Measurements from ENCODE around the gene CRTAC1. TPM values are rescaled to one million over a fixed set of nuclear protein-coding genes. Genes with fewer than 3 reads are reported as not detected.

Gene CRTAC1
- polyA plus RNA-seq, 1 of the 3 experiments (the other 2 are of a cell fraction): 0.05 TPM

DNA sequence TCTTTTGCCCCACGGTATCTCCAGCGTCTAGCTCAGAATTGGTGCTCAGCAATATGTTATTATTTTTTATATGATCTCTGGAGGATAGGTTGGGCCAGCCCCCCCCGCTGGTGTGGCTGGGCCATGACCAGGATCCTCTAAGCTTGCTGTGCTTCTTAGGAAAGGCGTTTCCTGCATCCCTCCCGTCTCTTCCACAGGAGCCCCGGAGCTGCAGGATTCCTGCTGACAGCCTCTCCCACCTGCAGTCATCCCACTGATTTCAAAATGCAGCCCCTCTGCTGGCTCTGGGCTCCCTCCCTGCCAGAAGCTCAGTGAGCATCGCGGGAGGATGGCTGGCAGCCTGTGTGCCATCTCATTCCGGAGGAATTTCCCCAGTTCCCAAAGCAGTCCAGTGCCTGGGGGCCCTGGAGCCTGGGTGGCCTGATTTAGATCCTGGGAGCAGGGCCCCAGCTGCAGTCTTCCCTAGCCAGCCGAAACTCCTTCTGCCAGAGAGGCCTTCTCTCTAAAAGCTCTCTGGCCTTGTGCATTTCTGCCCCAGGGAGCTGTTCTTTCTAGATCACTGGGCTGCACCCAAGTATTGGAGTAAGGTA, 202.6 kb downstream of the CRTAC1 start:
- no peak overlapping the region for H3K4me3 ChIP-seq (ENCODE audit: low read depth in 2 of 2, low read length in 1 of 2)
- no peaks in the 10 kb centered on the region; the same call in 1 of the 2 replicates for H3K27me3 ChIP-seq (ENCODE audit: insufficient read depth)
- H3K79me2 ChIP-seq (ENCODE audit: insufficient read depth): no peaks in the 10 kb centered on the region
- no peaks in the 10 kb centered on the region for H3K9me2 ChIP-seq
- no peak overlapping the region for H3K9ac ChIP-seq
- no peak for TF ChIP-seq ZBTB33 (IDR thresholded peaks at IDR 0.05; ENCODE audit: borderline replicate concordance, low read depth)
- 0 out of 2 replicates have a peak, but pooled peaks have one; percentile 8 for TF ChIP-seq FOSL2 (IDR thresholded peaks at IDR 0.05; ENCODE audit: borderline replicate concordance, low read depth)
- no peak for TF ChIP-seq RCOR1 (IDR thresholded peaks at IDR 0.05; ENCODE audit: low read length)
- TF ChIP-seq EP300 (IDR thresholded peaks at IDR 0.05; ENCODE audit: borderline replicate concordance in 1 of 2, low read depth in 1 of 2, low read length in 1 of 2): no peak
- TF ChIP-seq NRF1 (IDR thresholded peaks at IDR 0.05; ENCODE audit: low read depth, low read length): no peak
- TF ChIP-seq CHD2 (IDR thresholded peaks at IDR 0.05; ENCODE audit: low read length, partially characterized antibody): no peak
- no peak overlapping the region for H3K27ac ChIP-seq (ENCODE audit: low read depth in 2 of 2, low read length in 1 of 2)
- CTCF ChIA-PET: interaction anchor here (0.6 to 8.0 kb wide), 6 partner anchors 22 to 216 kb away, joined by 3 to 50 read pairs (median 4); partner anchors contain the start of gene GOLGA7B
- no peaks in the 10 kb centered on the region for H3K36me3 ChIP-seq (replicated peaks in 1 of 2; ENCODE audit: control insufficient read depth in 1 of 2, insufficient read depth in 2 of 2, low read length in 1 of 2)
- DNase-seq: peak; percentile 67
- peaks cover 11 to 14% of the 10 kb centered on the region in 2 experiments; a peak in 2 of 4 replicates for H3K4me1 ChIP-seq (ENCODE audit: control insufficient read depth in 1 of 2, insufficient read depth in 2 of 2, low read depth in 1 of 2, low read length in 1 of 2)
- H3F3A ChIP-seq (replicated peaks; ENCODE audit: insufficient read depth): no peaks in the 10 kb centered on the region
- H2AFZ ChIP-seq (ENCODE audit: low read depth): no peak overlapping the region
- H3K9me3 ChIP-seq: no peaks in the 10 kb centered on the region
- peak overlapping the region; percentile 50; the same call in 1 of the 2 replicates for H3K4me2 ChIP-seq
- WGBS (ENCODE audit: low lambda C conversion rate): 28% methylated on average over 9 of the region's 10 CpGs
- no peaks in the 10 kb centered on the region for H4K20me1 ChIP-seq (ENCODE audit: insufficient read depth)
- POLR2A ChIA-PET: interaction anchor here (1.0 kb wide), 2 partner anchors 40 to 46 kb away, joined by 3 read pairs; no protein-coding TSS in a partner anchor

DNA sequence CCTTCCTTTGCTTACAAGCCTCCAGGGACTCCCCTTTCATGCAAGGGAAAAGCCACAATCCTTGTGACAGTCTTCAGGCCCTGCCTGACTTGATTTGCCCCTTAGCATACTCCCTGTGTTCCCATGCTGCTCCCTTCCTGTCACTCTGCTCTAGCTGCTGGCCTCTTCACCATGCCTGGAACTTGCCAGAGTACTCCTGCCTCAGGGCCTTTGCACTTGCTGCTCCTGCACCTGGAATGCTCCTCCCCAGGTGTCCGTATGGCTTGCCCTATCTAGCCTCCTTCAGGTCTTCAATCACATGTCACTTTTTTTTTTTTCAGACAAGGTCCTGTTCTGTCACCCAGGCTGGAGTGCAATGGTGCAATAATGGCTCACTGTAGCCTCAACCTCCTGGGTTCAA, 203.5 kb downstream of the CRTAC1 start:
- Histone ChIP-seq H2AFZ (ENCODE audit: low read depth) (no peak overlapping the region), H3K9me3 (no peaks in the 10 kb centered on the region), H4K20me1 (ENCODE audit: insufficient read depth) (no peaks in the 10 kb centered on the region), H3K9ac (no peak overlapping the region), H3K4me2 (no peak overlapping the region), H3K4me1 (ENCODE audit: control insufficient read depth in 1 of 2, insufficient read depth in 2 of 2, low read depth in 1 of 2, low read length in 1 of 2) (peaks cover 11 to 18% of the 10 kb centered on the region in 2 experiments; a peak in 2 of 4 replicates), H3K9me2 (no peaks in the 10 kb centered on the region), H3K27ac (ENCODE audit: low read depth in 2 of 2, low read length in 1 of 2) (no peak overlapping the region), H3K27me3 (ENCODE audit: insufficient read depth) (no peaks in the 10 kb centered on the region), H3K4me3 (ENCODE audit: low read depth in 2 of 2, low read length in 1 of 2) (no peak overlapping the region), H3F3A (replicated peaks; ENCODE audit: insufficient read depth) (no peaks in the 10 kb centered on the region), H3K79me2 (ENCODE audit: insufficient read depth) (no peaks in the 10 kb centered on the region), H3K36me3 (replicated peaks in 1 of 2; ENCODE audit: control insufficient read depth in 1 of 2, insufficient read depth in 2 of 2, low read length in 1 of 2) (no peaks in the 10 kb centered on the region)
- no peak for DNase-seq
- ChIA-PET POLR2A (no interaction called here), CTCF (interaction anchor here (1.4 to 8.0 kb wide), 3 partner anchors 23 to 43 kb away, joined by 4 to 50 read pairs (median 11); partner anchors contain the start of gene GOLGA7B)
- WGBS (ENCODE audit: low lambda C conversion rate): 95% methylated on average over 1 of the region's 1 CpG
- TF ChIP-seq SMC3 (IDR thresholded peaks at IDR 0.05; ENCODE audit: low read depth, low read length) (no peak), FOXM1 (IDR thresholded peaks at IDR 0.05; ENCODE audit: low read depth) (no peak), POLR2AphosphoS5 (IDR thresholded peaks at IDR 0.05; ENCODE audit: low read depth, low read length) (no peak), EZH2phosphoT487 (IDR thresholded peaks at IDR 0.05; ENCODE audit: borderline replicate concordance, low read depth) (no peak), NFIC (IDR thresholded peaks at IDR 0.05; ENCODE audit: borderline replicate concordance) (no peak), TEAD4 (IDR thresholded peaks at IDR 0.05; ENCODE audit: borderline replicate concordance, insufficient read depth) (no peak), ZBTB33 (IDR thresholded peaks at IDR 0.05; ENCODE audit: borderline replicate concordance, low read depth) (no peak), RXRA (IDR thresholded peaks at IDR 0.05; ENCODE audit: borderline replicate concordance, low read depth) (no peak), EP300 (IDR thresholded peaks at IDR 0.05; ENCODE audit: borderline replicate concordance in 1 of 2, low read depth in 1 of 2, low read length in 1 of 2) (no peak), GABPA (IDR thresholded peaks at IDR 0.05; ENCODE audit: low read depth) (no peak), NRF1 (IDR thresholded peaks at IDR 0.05; ENCODE audit: low read depth, low read length) (no peak)
- TF ChIP-seq, protein P1, sequence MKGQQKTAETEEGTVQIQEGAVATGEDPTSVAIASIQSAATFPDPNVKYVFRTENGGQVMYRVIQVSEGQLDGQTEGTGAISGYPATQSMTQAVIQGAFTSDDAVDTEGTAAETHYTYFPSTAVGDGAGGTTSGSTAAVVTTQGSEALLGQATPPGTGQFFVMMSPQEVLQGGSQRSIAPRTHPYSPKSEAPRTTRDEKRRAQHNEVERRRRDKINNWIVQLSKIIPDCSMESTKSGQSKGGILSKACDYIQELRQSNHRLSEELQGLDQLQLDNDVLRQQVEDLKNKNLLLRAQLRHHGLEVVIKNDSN (IDR thresholded peaks at IDR 0.05; ENCODE audit: borderline replicate concordance, low read depth): no peak
- TF ChIP-seq, protein P2, sequence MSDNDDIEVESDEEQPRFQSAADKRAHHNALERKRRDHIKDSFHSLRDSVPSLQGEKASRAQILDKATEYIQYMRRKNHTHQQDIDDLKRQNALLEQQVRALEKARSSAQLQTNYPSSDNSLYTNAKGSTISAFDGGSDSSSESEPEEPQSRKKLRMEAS (IDR thresholded peaks at IDR 0.05; ENCODE audit: low read depth): no peak
- TF ChIP-seq, protein P3, sequence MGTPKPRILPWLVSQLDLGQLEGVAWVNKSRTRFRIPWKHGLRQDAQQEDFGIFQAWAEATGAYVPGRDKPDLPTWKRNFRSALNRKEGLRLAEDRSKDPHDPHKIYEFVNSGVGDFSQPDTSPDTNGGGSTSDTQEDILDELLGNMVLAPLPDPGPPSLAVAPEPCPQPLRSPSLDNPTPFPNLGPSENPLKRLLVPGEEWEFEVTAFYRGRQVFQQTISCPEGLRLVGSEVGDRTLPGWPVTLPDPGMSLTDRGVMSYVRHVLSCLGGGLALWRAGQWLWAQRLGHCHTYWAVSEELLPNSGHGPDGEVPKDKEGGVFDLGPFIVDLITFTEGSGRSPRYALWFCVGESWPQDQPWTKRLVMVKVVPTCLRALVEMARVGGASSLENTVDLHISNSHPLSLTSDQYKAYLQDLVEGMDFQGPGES (IDR thresholded peaks at IDR 0.05; ENCODE audit: low read depth, low read length): no peak
